Ishikawa (cell line): ENCODE measurements around the gene SMYD3.

ENCODE experiments used
- CEBPB ChIP-seq: IDR thresholded peaks from 2 replicates; pipeline ENCODE4 v1.6.1; 2012
- CREB1 ChIP-seq: IDR thresholded peaks from 2 replicates; pipeline ENCODE4 v1.6.1; 2012; ENCODE audit warnings: low read depth
- EGR1 ChIP-seq: IDR thresholded peaks from 2 replicates; pipeline ENCODE4 v1.6.1; 2012
- EP300 ChIP-seq: IDR thresholded peaks from 2 replicates; pipeline ENCODE4 v1.6.1; 2012; ENCODE audit warnings: borderline replicate concordance
- FOXM1 ChIP-seq: IDR thresholded peaks from 2 replicates; pipeline ENCODE4 v1.6.1; 2012; ENCODE audit warnings: low read depth, borderline replicate concordance
- MAX ChIP-seq: IDR thresholded peaks from 2 replicates; pipeline ENCODE4 v1.6.1; 2012
- NFIC ChIP-seq: IDR thresholded peaks from 2 replicates; pipeline ENCODE4 v1.6.1; 2012
- RAD21 ChIP-seq: IDR thresholded peaks from 2 replicates; pipeline ENCODE4 v1.6.1; 2012; ENCODE audit warnings: low read depth
- REST ChIP-seq: IDR thresholded peaks from 2 replicates; pipeline ENCODE4 v1.6.1; 2012; ENCODE audit warnings: low read depth, mild to moderate bottlenecking
- TAF1 ChIP-seq: IDR thresholded peaks from 2 replicates; pipeline ENCODE4 v1.6.1; 2012; ENCODE audit warnings: low read depth, mild to moderate bottlenecking
- TCF12 ChIP-seq: IDR thresholded peaks from 2 replicates; pipeline ENCODE4 v1.6.1; 2012; ENCODE audit warnings: low read depth
- TEAD4 ChIP-seq: IDR thresholded peaks from 2 replicates; pipeline ENCODE4 v1.6.1; 2012
- USF1 ChIP-seq: IDR thresholded peaks from 2 replicates; pipeline ENCODE4 v1.6.1; 2012
- YY1 ChIP-seq: IDR thresholded peaks from 2 replicates; pipeline ENCODE4 v1.6.1; 2012; ENCODE audit warnings: low read depth
- ZBTB7A ChIP-seq: IDR thresholded peaks from 2 replicates; pipeline ENCODE4 v1.6.1; 2012; ENCODE audit warnings: low read depth

The SMYD3 gene

GRCh38 chr1:246435421-246436041 is 71.5 kb downstream of the SMYD3 start:
- TF ChIP-seq YY1 (no peak), REST (no peak), TEAD4 (peak; percentile 68)

- TF ChIP-seq NFIC = no peak
- no peak for TF ChIP-seq USF1
- TF ChIP-seq TAF1 = no peak
- no peak for TF ChIP-seq YY1
- TF ChIP-seq TEAD4 = no peak
- TF ChIP-seq CREB1 = no peak
- no peak for TF ChIP-seq ZBTB7A
- no peak for TF ChIP-seq CEBPB
- no peak for TF ChIP-seq TCF12
- TF ChIP-seq FOXM1 = no peak
- TF ChIP-seq EP300 = no peak
- TF ChIP-seq EGR1 = no peak
- TF ChIP-seq REST = no peak
Measured at GRCh38 chr1:246434335-246434734, 72.7 kb downstream of the SMYD3 start.

- TF ChIP-seq FOXM1 (no peak), TCF12 (no peak), CREB1 (no peak), EGR1 (no peak), RAD21 (no peak), USF1 (no peak), REST (no peak), TEAD4 (no peak), TAF1 (no peak), EP300 (no peak), NFIC (no peak), YY1 (no peak), ZBTB7A (no peak), MAX (no peak), CEBPB (no peak)
Measured at GRCh38 chr1:246428542-246429308, 78.4 kb downstream of the SMYD3 start.

GRCh38 chr1:246427611-246428010 is 79.5 kb downstream of the SMYD3 start:
- TF ChIP-seq YY1 (no peak), TEAD4 (no peak), CREB1 (no peak), REST (no peak), TAF1 (no peak), ZBTB7A (no peak), FOXM1 (no peak), USF1 (no peak), EGR1 (no peak)
